Measurements from ENCODE around the gene SMIM28. TPM values are rescaled to one million over a fixed set of nuclear protein-coding genes. Genes with fewer than 3 reads are reported as not detected.
"Not testable (repeated sequence)": the region's sequence is repeated elsewhere in the genome, so short reads cannot be mapped to it uniquely, and the experiment has no call there.

The SMIM28 gene
- total RNA-seq, 1 experiment from 2014 or later: not detected

- DNase-seq (ENCODE audit: low read depth): no peak
These were observed 27.1 kb downstream of the SMIM28 start for GRCh38 chr6:138404666-138405337.

- no peak for DNase-seq (ENCODE audit: low read depth)
These were observed 28.2 kb downstream of the SMIM28 start for GRCh38 chr6:138405816-138406413.

DNA sequence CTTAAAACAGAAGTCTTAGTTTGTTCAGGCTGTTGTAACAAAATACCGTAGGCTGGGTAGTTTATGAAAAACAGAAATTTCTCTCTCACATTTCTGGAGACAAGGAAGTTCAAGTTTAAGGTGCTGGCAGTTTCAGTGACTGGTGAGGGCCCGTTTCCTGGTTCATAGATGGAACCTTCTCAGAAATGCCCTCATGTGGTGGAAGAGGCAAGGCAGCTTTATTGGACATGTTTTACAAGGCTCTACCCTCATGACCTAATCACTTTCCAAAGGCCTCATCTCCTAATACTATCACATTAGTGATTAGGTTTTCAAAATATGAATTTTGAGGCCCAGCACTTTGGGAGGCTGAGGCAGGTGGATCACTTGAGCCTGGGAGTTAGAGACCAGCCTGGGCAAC, 28.7 kb downstream of the SMIM28 start:
- DNase-seq (ENCODE audit: low read depth): no peak

- peak; percentile 55 for DNase-seq (ENCODE audit: low read depth)
These were observed 32.5 kb downstream of the SMIM28 start for GRCh38 chr6:138410048-138410735.

DNA sequence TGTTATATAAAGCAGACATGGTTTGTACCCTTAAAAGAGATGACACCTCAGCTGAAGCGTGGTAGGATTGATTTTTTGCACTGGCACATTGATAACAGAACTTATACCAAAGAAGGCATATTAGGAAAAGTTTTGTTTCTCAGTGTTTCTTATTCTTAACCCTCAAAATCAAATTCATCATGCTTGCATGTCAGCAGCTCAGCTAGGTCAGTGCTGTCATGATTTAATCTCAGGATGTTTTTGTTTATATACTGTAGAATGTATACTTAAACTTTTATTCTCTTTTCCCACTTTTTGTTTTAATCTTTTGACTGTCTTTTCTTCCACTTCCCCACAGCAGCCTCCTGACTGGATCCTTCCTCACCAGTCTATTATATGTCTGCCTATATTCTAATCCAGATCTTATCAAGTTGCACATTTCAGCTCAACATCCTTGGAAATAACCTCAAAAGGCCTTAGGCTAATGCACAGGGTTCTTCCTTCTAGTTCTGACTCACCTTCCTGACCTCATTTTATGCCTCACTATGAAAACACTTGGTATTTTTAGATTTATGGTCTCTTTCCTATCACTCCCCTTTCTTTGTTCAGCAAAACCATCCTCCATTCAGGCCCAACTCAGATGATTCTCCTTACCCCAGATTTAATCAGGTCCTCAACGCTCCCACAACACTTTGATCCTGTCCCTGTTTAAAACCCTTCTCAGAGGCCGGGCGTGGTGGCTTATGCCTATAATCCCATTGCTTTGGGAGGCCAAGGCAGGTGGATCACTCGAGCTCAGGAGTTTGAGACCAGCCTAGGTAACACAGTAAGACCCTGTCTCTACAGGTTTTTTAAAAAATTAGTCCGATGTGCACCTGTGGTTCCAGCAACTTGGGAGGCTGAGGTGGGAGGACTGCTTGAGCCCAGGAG, 33.5 kb downstream of the SMIM28 start:
- peak; percentile 98 for DNase-seq (ENCODE audit: low read depth)

DNA sequence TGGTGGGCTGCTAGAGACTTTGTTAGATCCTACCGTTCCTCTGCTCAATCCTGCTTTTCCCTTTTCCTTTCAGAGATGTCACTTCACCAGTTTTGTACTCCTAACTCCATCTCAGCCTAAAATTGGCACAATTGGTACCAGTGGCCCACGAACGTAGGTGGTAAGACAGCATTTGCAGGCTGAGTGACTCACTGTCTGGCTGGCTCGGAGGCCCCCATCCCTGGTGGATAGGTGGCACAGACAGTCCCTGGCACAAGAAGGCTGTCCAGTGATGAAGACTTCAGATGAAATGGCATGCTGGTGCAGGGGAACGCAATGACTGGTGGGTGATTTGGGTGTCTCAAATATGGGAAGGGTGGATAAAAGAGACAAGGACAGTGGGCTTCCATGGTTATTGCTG, 37.4 kb downstream of the SMIM28 start:
- no peak for DNase-seq (ENCODE audit: low read depth)

DNA sequence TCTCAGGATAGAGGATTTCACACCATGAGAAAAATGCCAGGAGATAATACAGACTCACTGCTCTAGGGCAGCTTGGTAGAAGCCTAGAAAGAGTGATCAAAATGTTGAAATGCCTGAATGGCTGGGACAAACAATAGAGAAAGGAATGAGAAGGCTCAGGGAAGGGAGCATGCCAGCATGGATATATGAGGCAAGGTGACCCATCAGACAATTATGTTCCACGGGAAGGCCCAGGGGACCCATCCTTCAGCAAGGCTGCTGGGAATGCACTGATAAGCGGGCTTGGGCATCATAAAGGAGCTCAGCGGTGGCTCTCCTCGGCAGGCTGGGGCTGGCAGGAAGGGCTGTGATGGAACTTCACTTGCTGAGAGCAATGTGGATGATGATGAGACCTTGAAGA, 38.5 kb downstream of the SMIM28 start:
- DNase-seq (ENCODE audit: low read depth): no peak

DNA sequence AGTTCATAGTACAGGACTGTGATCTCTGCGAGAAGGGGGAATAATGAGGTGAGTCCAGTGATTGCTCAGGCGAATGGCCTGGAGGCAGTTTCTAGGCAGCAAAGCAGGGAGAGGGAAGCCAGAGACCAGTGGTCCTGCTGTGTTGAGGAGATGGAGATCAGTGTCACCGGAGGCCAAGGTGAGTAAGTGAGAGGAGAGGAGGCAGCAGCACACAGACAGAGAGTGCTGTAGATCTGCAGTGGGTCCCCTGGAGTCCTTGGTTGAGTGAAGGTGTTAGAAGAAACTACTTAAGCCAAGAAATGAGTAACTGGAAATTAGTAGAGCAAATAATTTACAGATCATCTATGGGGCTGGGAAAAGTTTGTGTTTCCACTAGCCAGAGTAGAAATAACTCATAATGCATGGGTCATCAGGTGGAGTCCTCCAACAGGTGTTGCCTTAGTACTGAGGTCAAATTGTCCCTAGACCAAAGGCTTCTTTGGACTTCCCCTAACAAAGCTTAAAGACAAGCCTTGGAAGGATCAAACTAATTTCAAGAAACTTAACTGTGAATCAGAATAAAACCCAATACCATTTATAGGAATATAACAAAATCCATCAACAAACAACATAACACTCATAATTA, 39.9 kb downstream of the SMIM28 start:
- DNase-seq (ENCODE audit: low read depth): no peak

DNA sequence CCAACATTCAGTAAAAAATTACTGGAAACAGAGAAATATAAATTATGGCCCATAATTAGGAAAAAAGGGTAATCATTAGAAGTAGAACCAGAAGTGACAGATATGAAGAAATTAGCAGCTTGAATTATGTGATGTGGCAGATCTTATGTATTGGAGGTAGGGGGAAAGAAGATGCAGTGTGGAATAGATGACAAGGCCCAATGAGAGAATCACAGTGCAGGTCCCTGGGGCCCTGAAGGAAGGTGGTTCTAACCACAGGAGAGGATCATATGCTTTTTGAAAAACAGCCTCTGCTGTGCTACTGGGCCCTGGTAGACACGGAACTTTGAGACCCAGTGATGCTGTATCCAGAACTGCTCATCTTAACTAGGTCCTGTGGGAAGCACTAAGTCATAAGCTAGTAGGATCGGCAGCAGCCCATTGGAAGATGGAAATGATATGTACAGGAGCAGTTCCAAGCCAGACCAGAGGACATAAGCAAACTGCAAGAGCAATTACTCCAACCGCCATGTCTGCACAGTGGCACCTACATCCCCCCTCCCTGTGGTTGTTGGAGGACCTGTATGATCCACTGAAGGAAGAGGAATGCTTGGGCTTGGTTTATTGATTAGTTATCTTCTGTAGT, 40.5 kb downstream of the SMIM28 start:
- DNase-seq (ENCODE audit: low read depth): no peak

DNA sequence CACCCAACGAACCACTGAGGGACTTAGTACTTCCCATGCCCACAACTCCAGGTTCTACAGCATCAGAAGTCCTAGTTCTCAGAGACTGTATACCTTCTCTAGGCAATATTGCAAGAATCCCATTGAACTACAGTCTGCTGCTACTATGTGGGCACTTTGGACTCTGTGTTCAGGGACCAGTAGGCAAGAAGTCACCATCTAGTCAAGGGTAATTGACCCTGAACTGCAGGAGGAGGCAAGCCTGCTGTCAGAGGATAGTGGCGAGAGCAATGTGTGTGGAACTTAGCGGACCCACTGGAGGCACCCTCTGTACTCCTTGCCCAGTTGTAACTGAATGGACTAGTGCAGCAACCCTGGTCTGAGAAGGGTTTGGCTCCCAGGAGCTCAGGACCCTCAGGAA, 42.1 kb downstream of the SMIM28 start:
- no peak for DNase-seq (ENCODE audit: low read depth)

- DNase-seq (ENCODE audit: low read depth): no peak
These were observed 42.7 kb downstream of the SMIM28 start for GRCh38 chr6:138420356-138420755.

- no peak for DNase-seq (ENCODE audit: low read depth)
These were observed 43.4 kb downstream of the SMIM28 start for GRCh38 chr6:138421089-138421488.

- no peak for DNase-seq (ENCODE audit: low read depth)
These were observed 43.9 kb downstream of the SMIM28 start for GRCh38 chr6:138421608-138422007.

DNA sequence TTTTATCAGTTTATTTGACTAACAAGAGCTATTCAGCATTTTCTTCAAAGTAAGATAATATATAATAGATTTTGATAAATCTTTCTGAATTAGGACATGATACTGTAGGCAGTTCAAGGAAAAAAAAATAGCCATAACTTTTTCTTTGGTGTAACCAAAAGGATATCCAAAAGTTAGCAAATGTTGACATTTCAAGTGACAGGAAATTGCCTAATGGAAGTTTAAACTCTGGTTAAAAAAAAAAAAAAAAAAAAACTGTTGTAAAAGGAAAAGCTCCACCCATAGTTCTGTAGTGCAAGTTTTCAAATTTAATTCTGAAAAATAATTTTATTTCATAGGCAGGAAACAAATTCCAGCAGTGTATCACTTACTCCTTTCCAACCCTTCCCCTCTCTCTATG, 45.2 kb downstream of the SMIM28 start:
- no peak for DNase-seq (ENCODE audit: low read depth)

- no peak for DNase-seq (ENCODE audit: low read depth)
These were observed 46.5 kb downstream of the SMIM28 start for GRCh38 chr6:138424004-138424904.

GRCh38 chr6:138425256-138425655, 47.6 kb downstream of the SMIM28 start:
- not testable (repeated sequence) for DNase-seq (ENCODE audit: low read depth)

- DNase-seq (ENCODE audit: low read depth): no peak
These were observed 48.9 kb downstream of the SMIM28 start for GRCh38 chr6:138426500-138427123.

GRCh38 chr6:138427701-138428100, 50.0 kb downstream of the SMIM28 start:
- no peak for DNase-seq (ENCODE audit: low read depth)

DNA sequence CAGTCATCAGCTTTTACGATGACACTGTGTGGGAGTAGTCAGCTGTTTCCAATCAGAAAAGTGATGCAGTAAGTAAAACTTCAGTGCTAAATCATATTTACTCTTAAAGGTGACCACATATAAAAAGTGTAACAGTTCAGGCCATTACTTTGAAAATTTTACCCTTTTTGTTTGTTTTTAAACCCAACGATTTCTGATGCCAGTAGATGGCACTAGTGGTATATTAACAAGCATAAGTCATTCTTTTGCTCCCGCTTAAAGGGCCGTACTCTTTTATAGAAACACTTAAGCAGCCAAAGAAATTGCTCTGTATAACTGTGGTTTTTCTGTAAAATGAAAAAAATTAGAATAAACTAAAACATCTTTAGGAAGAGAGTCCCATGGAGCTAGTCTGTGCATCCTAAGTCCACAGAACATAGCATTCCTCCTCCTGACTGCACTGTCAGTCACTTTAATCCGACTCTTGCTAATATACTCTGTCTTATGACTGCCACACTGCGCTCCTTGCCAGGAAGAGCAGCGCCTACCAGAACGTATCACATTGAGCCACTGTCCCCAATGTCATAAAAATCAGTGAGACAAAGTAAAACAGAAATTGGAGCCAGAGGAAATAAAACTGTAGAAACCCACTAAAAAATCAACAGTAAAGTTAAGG, 51.4 kb downstream of the SMIM28 start:
- peak; percentile 67 for DNase-seq (ENCODE audit: low read depth)
